ENCODE data around the gene EFCAB8.
A peak's percentile ranks its signal among the peaks of the same experiment; 100 is the strongest.

The EFCAB8 gene, protein sequence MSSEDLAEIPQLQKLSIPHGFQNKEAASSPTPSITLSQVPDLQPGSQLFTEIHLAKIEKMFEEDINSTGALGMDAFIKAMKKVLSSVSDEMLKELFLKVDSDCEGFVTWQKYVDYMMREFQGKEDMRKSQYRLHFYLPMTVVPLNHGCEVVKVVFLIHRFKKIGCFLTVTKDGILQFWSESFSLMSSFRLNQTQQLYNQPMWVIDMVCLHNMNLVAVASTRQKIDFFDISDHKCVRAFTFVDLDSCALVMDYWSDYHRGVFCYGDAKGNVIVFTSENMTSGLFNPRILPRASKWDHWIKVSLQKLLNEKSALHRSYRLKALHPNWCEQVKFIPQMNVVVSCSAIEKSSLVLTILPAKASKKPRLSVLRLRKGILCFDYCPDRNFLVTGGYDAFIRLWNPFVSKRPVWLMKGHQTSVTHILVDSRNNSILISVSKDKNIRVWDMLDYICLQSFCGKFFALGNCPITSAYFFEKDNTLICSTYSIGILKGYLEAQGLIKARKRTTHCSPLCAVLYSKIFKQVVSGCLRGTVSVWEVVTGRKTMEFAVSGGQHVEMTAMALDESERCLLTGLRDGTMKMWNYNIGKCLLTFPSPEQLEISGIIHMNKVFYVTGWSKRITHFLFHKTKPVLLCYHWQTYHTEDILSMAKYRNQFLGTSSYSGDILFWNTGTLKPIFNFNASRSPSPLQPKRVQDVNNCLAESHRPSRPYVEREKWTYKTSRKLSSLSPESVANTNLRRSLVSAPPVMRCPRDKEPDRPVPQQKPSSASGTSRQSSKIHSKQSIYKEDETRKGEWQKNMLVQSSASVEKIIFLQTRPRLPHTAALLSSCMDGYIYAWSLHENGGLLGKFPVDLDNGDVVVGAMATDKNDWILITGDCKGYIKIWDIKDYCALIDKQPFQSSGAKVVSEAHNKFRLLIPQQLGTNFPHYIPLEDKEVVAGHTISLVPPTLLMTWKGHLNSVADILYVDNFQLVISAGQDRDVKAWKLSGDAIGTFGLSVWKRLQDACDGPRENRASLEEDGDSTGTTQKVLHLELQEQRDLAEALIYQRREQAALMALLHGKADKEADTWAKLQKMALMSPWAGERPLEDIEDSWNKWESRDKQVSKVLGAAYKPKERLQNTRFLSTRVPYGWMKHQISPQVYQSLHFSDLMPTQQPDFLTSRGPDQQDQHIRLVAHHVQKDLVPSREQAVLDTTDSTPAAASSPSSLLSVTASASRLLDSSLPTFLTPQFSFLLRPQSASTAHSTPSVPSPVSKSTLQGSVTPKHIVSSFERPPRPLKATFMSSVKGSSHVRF

DNA sequence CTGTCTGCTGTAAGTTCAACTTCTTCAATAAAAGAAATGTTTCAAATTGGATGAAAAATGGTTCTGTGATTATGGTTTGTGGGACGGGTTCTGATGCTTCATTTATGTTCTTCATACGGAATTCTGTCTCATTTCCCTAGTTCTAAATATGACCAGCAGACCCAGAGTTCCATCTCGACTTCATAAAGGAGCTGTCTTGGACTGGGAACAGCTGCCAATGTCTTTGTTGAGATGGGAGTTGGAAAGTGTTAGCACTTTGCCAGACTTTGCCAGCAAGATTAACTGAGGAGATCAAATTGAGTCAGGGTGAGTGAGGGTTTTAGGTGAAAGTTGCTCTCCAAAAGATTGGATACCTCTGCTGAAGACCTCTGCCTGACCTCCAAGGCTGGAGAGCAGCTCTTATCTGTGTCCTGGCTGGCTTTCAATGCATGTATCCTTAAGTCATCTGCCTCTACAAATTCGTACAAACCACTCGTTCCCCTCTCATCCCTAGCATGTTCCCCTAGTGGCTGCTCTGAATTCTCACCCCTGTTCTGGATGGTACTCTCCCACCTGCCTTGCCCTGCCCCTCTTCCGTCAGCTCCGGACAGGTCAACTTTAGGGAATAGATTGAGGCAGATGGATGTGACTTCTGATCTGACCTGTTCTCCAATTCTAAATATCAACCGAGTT is at the start of gene EFCAB8:
Gene EFCAB8, plus strand, starts transcription at position 223 of the 672 bp plus-strand sequence. CDS start 4,870 bp downstream, outside the sequence.
- DNase-seq (no peak), ATAC-seq (ENCODE audit: insufficient read depth, low read depth) (0 out of 3 replicates have a peak, but pooled peaks have one; percentile 17)
- Histone ChIP-seq H3K27ac (ENCODE audit: low read length) (no peak within 1 kb of the TSS), H3K9ac (ENCODE audit: low read depth, low read length) (no peak within 1 kb of the TSS), H3K36me3 (ENCODE audit: insufficient read depth, low read length) (peaks cover 39% of the 10 kb centered on the region), H3K4me1 (ENCODE audit: insufficient read depth, low read length) (no peaks in the 10 kb centered on the region), H3K27me3 (ENCODE audit: insufficient read depth, low read length, poor library complexity) (no peaks in the 10 kb centered on the region), H4K20me1 (ENCODE audit: insufficient read depth, low read length) (no peaks in the 10 kb centered on the region), H3K79me2 (ENCODE audit: insufficient read depth, low read length) (0 out of 2 replicates have a peak, but pooled peaks cover 6% of the 10 kb centered on the region), H3K9me3 (ENCODE audit: insufficient read depth, low read length, severe bottlenecking) (no peaks in the 10 kb centered on the region), H3K4me2 (ENCODE audit: insufficient read depth, low read length) (no peak within 1 kb of the TSS), H2AFZ (ENCODE audit: low read depth, low read length) (no peak within 1 kb of the TSS), H3K4me3 (ENCODE audit: low read depth in 1 of 2, low read length in 2 of 2) (no peak within 1 kb of the TSS)
- TF ChIP-seq, protein P1, sequence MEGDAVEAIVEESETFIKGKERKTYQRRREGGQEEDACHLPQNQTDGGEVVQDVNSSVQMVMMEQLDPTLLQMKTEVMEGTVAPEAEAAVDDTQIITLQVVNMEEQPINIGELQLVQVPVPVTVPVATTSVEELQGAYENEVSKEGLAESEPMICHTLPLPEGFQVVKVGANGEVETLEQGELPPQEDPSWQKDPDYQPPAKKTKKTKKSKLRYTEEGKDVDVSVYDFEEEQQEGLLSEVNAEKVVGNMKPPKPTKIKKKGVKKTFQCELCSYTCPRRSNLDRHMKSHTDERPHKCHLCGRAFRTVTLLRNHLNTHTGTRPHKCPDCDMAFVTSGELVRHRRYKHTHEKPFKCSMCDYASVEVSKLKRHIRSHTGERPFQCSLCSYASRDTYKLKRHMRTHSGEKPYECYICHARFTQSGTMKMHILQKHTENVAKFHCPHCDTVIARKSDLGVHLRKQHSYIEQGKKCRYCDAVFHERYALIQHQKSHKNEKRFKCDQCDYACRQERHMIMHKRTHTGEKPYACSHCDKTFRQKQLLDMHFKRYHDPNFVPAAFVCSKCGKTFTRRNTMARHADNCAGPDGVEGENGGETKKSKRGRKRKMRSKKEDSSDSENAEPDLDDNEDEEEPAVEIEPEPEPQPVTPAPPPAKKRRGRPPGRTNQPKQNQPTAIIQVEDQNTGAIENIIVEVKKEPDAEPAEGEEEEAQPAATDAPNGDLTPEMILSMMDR (IDR thresholded peaks at IDR 0.05; ENCODE audit: borderline replicate concordance, extremely low read depth, low read length, poor library complexity, severe bottlenecking) = peak; percentile 30
- no peak for TF ChIP-seq EZH2 (IDR thresholded peaks at IDR 0.05; ENCODE audit: borderline replicate concordance, low read depth, low read length, severe bottlenecking)

DNA sequence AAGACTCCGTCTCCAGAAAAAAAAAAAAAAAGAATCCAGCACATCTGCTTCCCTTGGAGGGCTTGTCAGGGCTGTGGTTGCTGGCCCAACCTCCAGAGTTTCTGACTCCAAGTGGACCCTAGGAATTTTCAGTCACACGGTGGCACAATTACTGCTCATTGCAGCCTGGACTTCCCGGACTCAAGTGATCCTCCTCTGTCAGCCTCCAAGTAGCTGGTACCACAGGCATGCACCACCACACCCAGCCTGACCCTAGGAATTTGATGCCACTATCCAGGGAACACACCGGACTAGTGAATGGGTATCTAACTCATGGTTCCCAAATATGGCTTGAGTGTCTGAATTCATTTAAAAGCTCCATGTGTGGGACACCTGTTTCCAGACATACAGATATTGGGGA is 48.8 kb upstream of the EFCAB8 start:
- H3K9me3 ChIP-seq (ENCODE audit: insufficient read depth, low read length, severe bottlenecking) = no peaks in the 10 kb centered on the region
- TF ChIP-seq, protein P1 (IDR thresholded peaks at IDR 0.05; ENCODE audit: borderline replicate concordance, extremely low read depth, low read length, poor library complexity, severe bottlenecking) = no peak
- no peak for TF ChIP-seq EZH2 (IDR thresholded peaks at IDR 0.05; ENCODE audit: borderline replicate concordance, low read depth, low read length, severe bottlenecking)
- H3K36me3 ChIP-seq (ENCODE audit: insufficient read depth, low read length) = peaks cover 27% of the 10 kb centered on the region
- no peaks in the 10 kb centered on the region for H3K79me2 ChIP-seq (ENCODE audit: insufficient read depth, low read length)
- H3K27me3 ChIP-seq (ENCODE audit: insufficient read depth, low read length, poor library complexity) = no peaks in the 10 kb centered on the region
- DNase-seq = no peak
- H2AFZ ChIP-seq (ENCODE audit: low read depth, low read length) = no peak overlapping the region
- ATAC-seq (ENCODE audit: insufficient read depth, low read depth) = no peak
- no peak overlapping the region for H3K4me2 ChIP-seq (ENCODE audit: insufficient read depth, low read length)
- no peaks in the 10 kb centered on the region for H4K20me1 ChIP-seq (ENCODE audit: insufficient read depth, low read length)
- no peaks in the 10 kb centered on the region for H3K4me1 ChIP-seq (ENCODE audit: insufficient read depth, low read length)
- no peak overlapping the region for H3K4me3 ChIP-seq (ENCODE audit: low read depth in 1 of 2, low read length in 2 of 2)
- H3K27ac ChIP-seq (ENCODE audit: low read length) = no peak overlapping the region
- H3K9ac ChIP-seq (ENCODE audit: low read depth, low read length) = no peak overlapping the region

DNA sequence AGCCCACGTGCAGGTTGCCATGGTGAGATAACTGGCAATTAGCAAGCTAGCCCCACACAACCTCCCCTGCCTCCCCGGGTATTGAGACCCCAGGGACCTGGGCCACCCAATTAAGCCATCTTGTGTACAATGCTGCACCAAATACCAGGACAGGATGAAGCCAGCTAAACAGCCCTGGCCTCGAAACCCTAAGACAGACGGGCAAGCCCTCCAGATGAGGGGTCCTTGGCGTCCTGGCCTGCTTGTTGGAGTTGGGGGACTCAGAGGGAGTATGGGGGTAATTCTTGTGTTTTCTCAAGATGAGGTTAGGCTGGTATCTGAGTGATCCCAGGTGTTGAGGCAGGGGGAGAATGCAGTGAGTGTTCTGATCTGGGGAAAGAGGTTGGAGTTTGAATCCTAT is 47.8 kb upstream of the EFCAB8 start:
- no peak overlapping the region for H3K4me3 ChIP-seq (ENCODE audit: low read depth in 1 of 2, low read length in 2 of 2)
- no peaks in the 10 kb centered on the region for H3K27me3 ChIP-seq (ENCODE audit: insufficient read depth, low read length, poor library complexity)
- no peak for ATAC-seq (ENCODE audit: insufficient read depth, low read depth)
- TF ChIP-seq, protein P1 (IDR thresholded peaks at IDR 0.05; ENCODE audit: borderline replicate concordance, extremely low read depth, low read length, poor library complexity, severe bottlenecking) = no peak
- TF ChIP-seq EZH2 (IDR thresholded peaks at IDR 0.05; ENCODE audit: borderline replicate concordance, low read depth, low read length, severe bottlenecking) = no peak
- H3K36me3 ChIP-seq (ENCODE audit: insufficient read depth, low read length) = peaks cover 21% of the 10 kb centered on the region
- no peak for DNase-seq
- no peaks in the 10 kb centered on the region for H3K4me1 ChIP-seq (ENCODE audit: insufficient read depth, low read length)
- H3K79me2 ChIP-seq (ENCODE audit: insufficient read depth, low read length) = no peaks in the 10 kb centered on the region
- H2AFZ ChIP-seq (ENCODE audit: low read depth, low read length) = no peak overlapping the region
- H3K27ac ChIP-seq (ENCODE audit: low read length) = no peak overlapping the region
- H3K9me3 ChIP-seq (ENCODE audit: insufficient read depth, low read length, severe bottlenecking) = no peaks in the 10 kb centered on the region
- H4K20me1 ChIP-seq (ENCODE audit: insufficient read depth, low read length) = no peaks in the 10 kb centered on the region
- H3K9ac ChIP-seq (ENCODE audit: low read depth, low read length) = no peak overlapping the region
- no peak overlapping the region for H3K4me2 ChIP-seq (ENCODE audit: insufficient read depth, low read length)

Data from DND-41 (cell line).